GM12874 (cell line): Measurements from ENCODE around the gene RIC8B.

Experiments used
- CTCF ChIP-seq: IDR thresholded peaks from 2 replicates; pipeline ENCODE4 v1.5.1; 2011; ENCODE audit warnings: low read depth, mild to moderate bottlenecking, control low read depth, low read length, moderate library complexity; ENCODE audit not compliant: insufficient read depth

Gene RIC8B

DNA sequence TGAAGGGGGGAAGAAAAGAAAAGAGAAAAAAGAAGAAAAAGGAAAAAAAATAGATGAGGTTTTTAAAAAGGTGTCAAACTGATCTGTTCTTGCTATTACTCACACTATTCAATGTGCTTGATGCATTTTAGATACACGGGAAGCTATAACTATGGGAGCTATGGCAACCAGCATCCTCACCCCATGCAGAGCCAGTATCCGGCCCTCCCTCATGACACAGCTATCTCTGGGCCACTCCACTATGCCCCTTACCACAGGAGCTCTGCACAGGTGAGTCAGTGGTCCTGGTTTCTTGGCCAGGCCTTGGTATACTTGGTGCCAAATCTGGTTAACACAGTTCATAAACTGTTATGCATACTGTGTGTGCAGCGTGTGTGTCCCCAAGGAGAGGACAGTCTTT, 24.0 kb upstream of the RIC8B start:
- no peak for TF ChIP-seq CTCF

- TF ChIP-seq CTCF = no peak
These were observed 21.0 kb upstream of the RIC8B start for GRCh38 chr12:106753526-106753925.

GRCh38 chr12:106754331-106754730, 20.2 kb upstream of the RIC8B start:
- no peak for TF ChIP-seq CTCF

DNA sequence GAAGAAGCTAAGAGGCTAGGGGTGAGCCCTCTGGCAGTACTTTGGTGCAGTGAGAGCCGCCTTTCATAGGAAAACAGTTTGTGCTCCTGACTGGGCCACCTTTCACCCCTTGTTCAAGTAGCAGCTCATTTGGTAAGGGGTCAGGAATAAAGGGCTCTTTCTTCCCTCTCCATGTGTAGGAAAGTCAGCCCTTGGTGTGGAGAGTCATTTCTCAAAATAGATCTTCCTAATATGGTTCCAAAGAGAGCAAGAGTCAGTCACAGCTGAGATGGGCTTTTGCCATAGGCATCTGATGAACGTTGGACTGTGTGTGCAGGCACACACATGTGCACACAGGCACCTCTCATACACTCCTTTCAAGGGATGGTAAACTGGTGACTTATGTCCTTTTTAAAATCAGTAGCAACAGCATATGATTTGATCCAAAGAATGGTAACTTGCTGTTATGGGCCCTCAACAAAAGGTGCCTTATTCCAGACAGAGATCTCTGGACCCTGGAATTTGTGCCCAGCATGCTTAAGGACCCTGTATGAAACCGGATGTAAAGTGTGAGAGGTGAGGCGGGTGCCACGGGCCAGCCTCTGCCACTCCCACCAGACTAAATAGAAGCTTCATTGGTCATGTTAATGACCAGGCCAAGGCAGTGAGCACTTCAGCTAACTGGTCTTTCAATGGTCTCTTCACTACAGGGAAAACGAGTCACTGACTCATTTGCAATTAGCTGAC, 16.7 kb upstream of the RIC8B start:
- TF ChIP-seq CTCF = no peak

DNA sequence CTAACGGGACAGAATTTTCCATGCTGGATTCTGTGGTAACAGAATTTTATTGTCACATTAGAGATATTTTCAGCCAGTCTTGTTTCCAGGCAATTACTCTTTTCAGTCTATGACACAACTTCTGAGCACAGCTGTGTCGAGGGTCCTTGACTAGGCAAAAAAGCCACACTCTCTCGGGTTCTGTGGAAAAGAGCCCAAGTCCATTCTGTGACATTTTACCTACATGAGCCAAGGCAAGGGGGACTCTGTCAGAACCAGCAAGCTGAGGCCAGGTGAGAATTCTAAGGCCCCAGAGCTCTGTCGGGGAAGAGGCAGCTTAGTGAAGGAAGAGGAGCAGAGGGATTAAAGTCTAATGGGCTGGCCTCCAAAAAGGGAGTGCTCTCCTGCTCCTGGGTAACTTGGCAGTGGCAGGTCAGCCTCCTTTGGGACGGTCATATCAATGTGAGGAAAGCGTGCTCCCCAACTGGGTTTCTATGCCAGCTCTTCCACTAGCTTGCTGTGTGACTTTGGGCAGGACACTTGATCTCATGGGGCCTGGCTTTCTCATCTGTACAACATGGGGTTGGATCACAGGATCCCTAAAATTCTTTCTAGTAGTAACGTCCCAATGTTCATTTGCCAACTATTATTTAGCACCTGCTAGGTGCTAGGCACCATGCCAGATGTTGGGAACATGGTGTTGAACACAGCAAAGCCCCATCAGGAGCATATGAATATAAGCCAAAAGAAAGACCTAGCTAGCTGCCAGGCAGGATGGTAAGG, 16.0 kb upstream of the RIC8B start:
- no peak for TF ChIP-seq CTCF

GRCh38 chr12:106759526-106760183, 14.8 kb upstream of the RIC8B start:
- no peak for TF ChIP-seq CTCF

DNA sequence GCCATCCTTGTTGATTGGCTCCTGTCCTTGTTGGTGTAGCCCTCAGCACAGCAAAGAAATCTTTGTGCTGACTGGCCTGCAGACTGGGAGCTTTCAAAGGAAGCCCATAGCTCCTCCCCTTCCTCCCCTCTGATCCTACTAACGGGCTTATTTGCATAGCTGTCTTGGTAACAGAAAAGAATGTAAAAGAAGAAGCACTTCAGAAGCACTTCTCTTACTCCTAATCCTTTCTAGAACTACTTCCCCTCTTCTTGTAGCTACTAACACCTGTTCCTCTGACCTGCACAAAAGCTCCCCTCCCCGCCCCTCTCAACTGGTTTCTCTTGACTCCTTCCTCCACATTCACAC, 14.3 kb upstream of the RIC8B start:
- no peak for TF ChIP-seq CTCF
